HEK293T (cell line): ENCODE results near the gene PHKA1.
"Not testable (repeated sequence)": the region's sequence is repeated elsewhere in the genome, so short reads cannot be mapped to it uniquely, and the experiment has no call there.

ENCODE experiments used
- CTCF ChIA-PET: fragments of 350-600 bp; formaldehyde crosslinking; extraction: SDS; loops from one replicate; lab custom pipeline; 2021; ENCODE audit warnings: antibody characterized with exemption, inconsistent platforms; lab: Yijun Ruan, JAX
- POLR2A ChIA-PET: fragments of 350-600 bp; formaldehyde crosslinking; extraction: SDS; loops from one replicate; lab custom pipeline; 2020; ENCODE audit warnings: antibody characterized with exemption, inconsistent platforms; lab: Yijun Ruan, JAX
- DNase-seq: peaks from one replicate; pipeline ENCODE4 v3.0.0; 2012; ENCODE audit warnings: mixed read lengths; ENCODE audit errors: extremely low spot score
- ARNT ChIP-seq: fragments of 450-650 bp; IDR thresholded peaks from 2 replicates; pipeline ENCODE4 v1.6.1; 2017; ENCODE audit warnings: mild to moderate bottlenecking
- BHLHE40 ChIP-seq: fragments of 450-650 bp; IDR thresholded peaks from 2 replicates; pipeline ENCODE4 v1.6.1; 2016; ENCODE audit warnings: mild to moderate bottlenecking, moderate library complexity, borderline replicate concordance
- CTBP1 ChIP-seq: fragments of 450-650 bp; IDR thresholded peaks from 2 replicates; pipeline ENCODE4 v1.6.1; 2016; ENCODE audit warnings: borderline replicate concordance
- ELF4 ChIP-seq: fragments of 450-650 bp; IDR thresholded peaks from 2 replicates; pipeline ENCODE4 v1.6.1; 2017; ENCODE audit warnings: antibody characterized with exemption
- FOXA1 ChIP-seq: fragments of 450-650 bp; IDR thresholded peaks from 2 replicates; pipeline ENCODE4 v1.6.1; 2016; ENCODE audit warnings: mild to moderate bottlenecking
- FOXK2 ChIP-seq: fragments of 450-650 bp; IDR thresholded peaks from 2 replicates; pipeline ENCODE4 v1.6.1; 2016; ENCODE audit warnings: mild to moderate bottlenecking
- FOXM1 ChIP-seq: fragments of 450-650 bp; IDR thresholded peaks from 2 replicates; pipeline ENCODE4 v1.6.1; 2017; ENCODE audit warnings: mild to moderate bottlenecking, borderline replicate concordance
- HDGF ChIP-seq: fragments of 450-650 bp; IDR thresholded peaks from 2 replicates; pipeline ENCODE4 v1.6.1; 2017; ENCODE audit warnings: antibody characterized with exemption, borderline replicate concordance
- L3MBTL2 ChIP-seq: fragments of 450-650 bp; conservative IDR thresholded peaks from 2 replicates; pipeline ENCODE4 v1.6.1; 2016; ENCODE audit warnings: mild to moderate bottlenecking
- LEF1 ChIP-seq: fragments of 450-650 bp; IDR thresholded peaks from 2 replicates; pipeline ENCODE4 v1.6.1; 2017; ENCODE audit warnings: mild to moderate bottlenecking, borderline replicate concordance
- NFRKB ChIP-seq: fragments of 450-650 bp; IDR thresholded peaks from 2 replicates; pipeline ENCODE4 v1.6.1; 2016; ENCODE audit warnings: mild to moderate bottlenecking, moderate library complexity
- SP1 ChIP-seq: fragments of 450-650 bp; IDR thresholded peaks from 2 replicates; pipeline ENCODE4 v1.6.1; 2017
- SUZ12 ChIP-seq: fragments of 450-650 bp; IDR thresholded peaks from 2 replicates; pipeline ENCODE4 v1.6.1; 2016; ENCODE audit warnings: mild to moderate bottlenecking
- TARDBP ChIP-seq: fragments of 450-650 bp; IDR thresholded peaks from 2 replicates; pipeline ENCODE4 v1.6.1; 2016
- ZNF384 ChIP-seq: fragments of 450-650 bp; IDR thresholded peaks from 2 replicates; pipeline ENCODE4 v1.6.1; 2016
- TF ChIP-seq, protein P1 (sequence below): fragments of 450-650 bp; IDR thresholded peaks from 2 replicates; pipeline ENCODE4 v1.6.1; 2016

The PHKA1 gene

GRCh38 chrX:72620550-72621145 is 93.5 kb downstream of the PHKA1 start:
- peak; percentile 46 for DNase-seq
- TF ChIP-seq NFRKB, result no peak
- TF ChIP-seq LEF1, result no peak
- POLR2A ChIA-PET, result interaction anchor here (0.7 kb wide), 1 partner anchor 8 kb away, joined by 3 read pairs; no protein-coding TSS in a partner anchor
- CTCF ChIA-PET, result no interaction called here

DNA sequence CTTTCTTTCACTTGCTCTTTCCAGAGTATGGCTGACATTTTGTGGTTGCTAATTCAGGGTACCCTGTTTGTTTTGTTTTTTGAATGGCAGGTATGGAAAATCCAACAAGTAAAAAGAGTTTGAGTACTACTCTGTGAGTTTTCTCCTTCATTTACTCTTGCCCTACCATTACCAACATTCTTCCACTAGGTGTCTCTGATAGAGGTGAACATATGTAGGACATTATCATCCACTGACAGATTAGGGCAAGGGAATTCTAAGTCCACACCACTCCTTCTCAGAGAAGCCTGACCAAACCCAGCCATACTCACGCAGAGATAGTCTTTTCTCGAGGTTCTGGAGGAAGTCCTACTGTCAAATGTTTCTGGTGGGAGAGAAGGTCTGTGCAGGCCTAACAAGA is 104.8 kb downstream of the PHKA1 start:
- ChIA-PET POLR2A (no interaction called here), CTCF (no interaction called here)
- TF ChIP-seq FOXM1, result no peak
- TF ChIP-seq, protein P1, sequence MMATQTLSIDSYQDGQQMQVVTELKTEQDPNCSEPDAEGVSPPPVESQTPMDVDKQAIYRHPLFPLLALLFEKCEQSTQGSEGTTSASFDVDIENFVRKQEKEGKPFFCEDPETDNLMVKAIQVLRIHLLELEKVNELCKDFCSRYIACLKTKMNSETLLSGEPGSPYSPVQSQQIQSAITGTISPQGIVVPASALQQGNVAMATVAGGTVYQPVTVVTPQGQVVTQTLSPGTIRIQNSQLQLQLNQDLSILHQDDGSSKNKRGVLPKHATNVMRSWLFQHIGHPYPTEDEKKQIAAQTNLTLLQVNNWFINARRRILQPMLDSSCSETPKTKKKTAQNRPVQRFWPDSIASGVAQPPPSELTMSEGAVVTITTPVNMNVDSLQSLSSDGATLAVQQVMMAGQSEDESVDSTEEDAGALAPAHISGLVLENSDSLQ, result no peak
- no peak for TF ChIP-seq SUZ12
- TF ChIP-seq CTBP1, result no peak
- no peak for TF ChIP-seq BHLHE40
- TF ChIP-seq ELF4, result no peak
- TF ChIP-seq SP1, result no peak
- TF ChIP-seq ARNT, result no peak
- no peak for TF ChIP-seq HDGF
- TF ChIP-seq ZNF384, result no peak
- peak; percentile 29 for DNase-seq

- CTCF ChIA-PET, result no interaction called here
- POLR2A ChIA-PET, result no interaction called here
- DNase-seq, result no peak
- TF ChIP-seq L3MBTL2, result no peak
- TF ChIP-seq FOXM1, result no peak
Observed at GRCh38 chrX:72604705-72605104, 109.4 kb downstream of the PHKA1 start.

DNA sequence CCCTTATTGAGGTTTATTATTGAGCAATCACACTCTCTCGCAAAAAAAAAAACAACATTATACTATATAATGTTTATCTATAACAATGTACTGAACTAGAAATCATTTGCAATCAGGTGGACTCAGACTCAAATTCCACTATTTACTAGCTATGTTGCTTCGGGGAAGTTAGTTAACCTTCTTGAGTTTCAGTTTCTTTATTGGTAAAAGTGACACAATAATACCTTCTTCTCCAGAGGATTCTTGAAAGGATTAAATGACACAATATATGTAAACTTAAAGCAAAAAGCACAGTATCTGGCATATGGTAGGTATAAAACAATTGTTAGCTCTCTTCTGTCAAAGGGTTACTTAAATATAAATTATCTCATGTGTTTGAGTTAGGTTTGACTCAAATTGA is 110.0 kb downstream of the PHKA1 start:
- CTCF ChIA-PET, result no interaction called here
- no peak for DNase-seq
- no peak for TF ChIP-seq FOXA1
- no peak for TF ChIP-seq TARDBP
- no peak for TF ChIP-seq CTBP1
- TF ChIP-seq BHLHE40, result no peak
- TF ChIP-seq SP1, result no peak
- TF ChIP-seq, protein P1, result no peak
- TF ChIP-seq ZNF384, result no peak
- no peak for TF ChIP-seq FOXM1
- TF ChIP-seq HDGF, result no peak
- TF ChIP-seq ARNT, result no peak
- TF ChIP-seq ELF4, result no peak
- no peak for TF ChIP-seq L3MBTL2
- no peak for TF ChIP-seq LEF1
- TF ChIP-seq NFRKB, result no peak
- TF ChIP-seq SUZ12, result no peak
- TF ChIP-seq FOXK2, result no peak
- POLR2A ChIA-PET, result no interaction called here

- DNase-seq, CTCF ChIA-PET, POLR2A ChIA-PET: not testable (repeated sequence)
Observed at GRCh38 chrX:72591038-72591437, 123.1 kb downstream of the PHKA1 start.

- no peak for TF ChIP-seq ELF4
- TF ChIP-seq CTBP1, result no peak
- no peak for TF ChIP-seq L3MBTL2
- TF ChIP-seq SUZ12, result no peak
- TF ChIP-seq FOXM1, result no peak
- no peak for TF ChIP-seq ARNT
- TF ChIP-seq LEF1, result no peak
- TF ChIP-seq FOXK2, result no peak
- ChIA-PET CTCF (no interaction called here), POLR2A (no interaction called here)
- no peak for DNase-seq
Observed at GRCh38 chrX:72584163-72584562, 129.9 kb downstream of the PHKA1 start.

DNA sequence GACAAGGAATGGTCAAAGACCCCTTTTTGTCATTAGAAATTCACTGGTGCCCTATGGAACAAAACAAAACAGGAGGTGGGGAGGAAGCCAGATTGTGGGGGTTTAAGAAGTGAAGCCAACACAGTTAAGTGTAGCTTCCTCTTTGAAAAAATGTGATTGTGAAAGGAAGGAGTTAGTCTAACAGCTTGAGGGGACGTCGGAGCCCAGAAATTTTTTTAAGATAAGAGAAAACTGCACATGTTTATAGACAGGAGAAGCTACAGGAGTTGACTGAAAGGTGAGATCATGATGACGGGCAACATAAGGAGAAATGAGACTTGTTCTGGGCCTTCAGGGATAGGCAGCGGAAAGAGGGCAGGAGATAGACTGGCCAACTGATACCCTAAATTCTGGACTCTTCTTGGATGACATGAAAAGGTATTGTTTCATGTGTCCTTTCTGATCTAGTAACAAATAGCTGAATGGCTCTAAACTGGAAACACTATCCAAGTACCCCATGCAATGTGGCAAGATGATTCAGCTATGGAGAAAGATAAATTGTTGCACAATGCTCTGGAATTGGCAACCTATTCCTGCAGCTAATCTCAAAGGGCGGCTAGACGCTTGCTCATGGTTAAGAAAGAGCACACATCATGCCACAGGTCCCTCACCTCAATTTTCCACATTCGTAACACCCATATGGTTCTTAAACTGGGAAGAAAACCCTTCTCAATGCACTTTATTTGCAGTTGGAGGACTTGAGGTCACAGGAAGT is 137.8 kb downstream of the PHKA1 start:
- ChIA-PET CTCF (no interaction called here), POLR2A (no interaction called here)
- TF ChIP-seq SUZ12 (no peak), HDGF (no peak), FOXA1 (no peak), NFRKB (no peak), ZNF384 (no peak), TARDBP (no peak), FOXM1 (no peak), SP1 (no peak), L3MBTL2 (no peak), ELF4 (no peak), LEF1 (no peak), BHLHE40 (no peak), CTBP1 (no peak), FOXK2 (no peak)
- TF ChIP-seq, protein P1, result no peak
- no peak for DNase-seq
